Lung (tissue), 12 donors: ENCODE results near the gene NEB. TPM values are rescaled to one million over a fixed set of nuclear protein-coding genes. Genes with fewer than 3 reads are reported as not detected.

Source experiments
- ATAC-seq: fragments of 200-7000 bp; cut with Tn5 transposase; one replicate; pipeline ENCODE4 v1.9.1; 2020; ENCODE audit warnings: moderate number of reproducible peaks; ENCODE audit not compliant: insufficient read depth, low FRiP score
- DNase-seq, 3 donors: peaks; one replicate each; pipeline ENCODE4 v3.0.0-alpha.2; 2013 to 2017
- H3K27ac ChIP-seq, 2 donors: one replicate each; pipeline ENCODE4 v1.5.1; 2013; ENCODE audit warnings: mild to moderate bottlenecking in 2 of 2, moderate library complexity in 2 of 2, control low read depth in 1 of 2, inconsistent platforms in 1 of 2, low read depth in 1 of 2, low read length in 1 of 2
- H3K27me3 ChIP-seq, 3 donors: one replicate each; pipeline ENCODE4 v1.5.1; 2013; ENCODE audit warnings: low read length in 2 of 3; ENCODE audit not compliant: control insufficient read depth in 3 of 3, insufficient read depth in 3 of 3
- H3K36me3 ChIP-seq, 4 donors: one replicate each; pipeline ENCODE4 v1.5.1; 2013; ENCODE audit warnings: low read length in 4 of 4, mild to moderate bottlenecking in 1 of 4, moderate library complexity in 1 of 4; ENCODE audit not compliant: control insufficient read depth in 4 of 4, insufficient read depth in 4 of 4
- H3K4me1 ChIP-seq, 5 donors: one replicate each; pipeline ENCODE4 v1.5.1; 2013; ENCODE audit warnings: low read length in 5 of 5, mild to moderate bottlenecking in 2 of 5, moderate library complexity in 1 of 5; ENCODE audit not compliant: control insufficient read depth in 5 of 5, insufficient read depth in 5 of 5
- H3K4me3 ChIP-seq: one replicate; pipeline ENCODE4 v1.5.1; 2013; ENCODE audit warnings: mild to moderate bottlenecking, control low read depth, moderate library complexity
- H3K9ac ChIP-seq, 2 donors: one replicate each; pipeline ENCODE4 v1.5.1; 2013; ENCODE audit warnings: low read length in 2 of 2, control low read depth in 1 of 2; ENCODE audit not compliant: insufficient read depth in 1 of 2
- H3K9me3 ChIP-seq, 4 donors: one replicate each; pipeline ENCODE4 v1.5.1; 2013; ENCODE audit warnings: low read length in 3 of 4, mild to moderate bottlenecking in 1 of 4, moderate library complexity in 1 of 4; ENCODE audit not compliant: control insufficient read depth in 4 of 4, insufficient read depth in 3 of 4
- WGBS, 2 donors: extraction: QIAGEN DNeasy Blood & Tissue Kit; methylation state at CpG; one replicate each; pipeline ENCODE4 v1.1.7; 2013; 5-methylcytosine and 5-hydroxymethylcytosine counted together
- polyA plus RNA-seq, 2 donors: library from polyadenylated mRNA; stranded (reverse); fragments of 200-250 nt; gene quantifications; one replicate each; pipeline ENCODE4 v1.2.1, GENCODE V29; 2013
- total RNA-seq, 2 donors: library from RNA; depleted of rRNA in 1 of 2; stranded (reverse); fragments of >200 nt in 1 of 2; gene quantifications; one replicate each; pipeline ENCODE4 v1.2.1, GENCODE V29; 2014 to 2021
- TF ChIP-seq, protein P1 (sequence below): IDR thresholded peaks from 2 replicates; pipeline ENCODE4 v1.5.1; 2012; ENCODE audit warnings: mild to moderate bottlenecking; ENCODE audit errors: control extremely low read depth, extremely low read depth
- donor health status: control.
- donor health status: control.
- donor health status: Bipolar disorder and iron deficiency.
- donor health status: healthy.
- donor health status: DM: yes; HTN: yes; CAD: no.

Gene NEB
- total and polyA plus RNA-seq, 4 donors: 0.52 to 2.1 (median 1.0) TPM

DNA sequence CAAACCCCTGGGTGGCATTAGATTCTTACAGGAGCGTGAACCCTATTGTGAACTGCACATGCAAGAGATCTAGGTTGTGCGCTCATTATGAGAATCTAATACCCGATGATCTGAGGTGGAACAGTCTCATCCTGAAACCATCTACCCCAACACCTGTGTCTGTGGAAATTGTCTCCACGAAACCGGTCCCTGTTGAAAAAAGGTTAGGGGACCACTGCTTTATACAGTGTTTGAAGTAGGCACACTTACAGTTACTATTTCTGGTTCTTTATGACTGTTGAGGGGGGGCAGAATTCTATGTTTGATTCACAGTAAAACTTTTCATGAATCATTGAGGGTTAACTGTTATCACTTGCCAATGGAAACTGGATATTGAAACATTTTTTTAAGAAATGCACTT lies 252.5 kb downstream of the NEB start:
- peaks cover 0 to 2% (median 0%) of the 10 kb centered on the region in 5 donors for H3K4me1 ChIP-seq
- WGBS, 2 donors: 96% methylated on average over 5 of the region's 5 CpGs
- no peak overlapping the region for H3K4me3 ChIP-seq
- no peak for DNase-seq
- H3K9me3 ChIP-seq: no peaks in the 10 kb centered on the region
- no peak overlapping the region for H3K9ac ChIP-seq
- H3K27me3 ChIP-seq: no peaks in the 10 kb centered on the region
- TF ChIP-seq, protein P1, sequence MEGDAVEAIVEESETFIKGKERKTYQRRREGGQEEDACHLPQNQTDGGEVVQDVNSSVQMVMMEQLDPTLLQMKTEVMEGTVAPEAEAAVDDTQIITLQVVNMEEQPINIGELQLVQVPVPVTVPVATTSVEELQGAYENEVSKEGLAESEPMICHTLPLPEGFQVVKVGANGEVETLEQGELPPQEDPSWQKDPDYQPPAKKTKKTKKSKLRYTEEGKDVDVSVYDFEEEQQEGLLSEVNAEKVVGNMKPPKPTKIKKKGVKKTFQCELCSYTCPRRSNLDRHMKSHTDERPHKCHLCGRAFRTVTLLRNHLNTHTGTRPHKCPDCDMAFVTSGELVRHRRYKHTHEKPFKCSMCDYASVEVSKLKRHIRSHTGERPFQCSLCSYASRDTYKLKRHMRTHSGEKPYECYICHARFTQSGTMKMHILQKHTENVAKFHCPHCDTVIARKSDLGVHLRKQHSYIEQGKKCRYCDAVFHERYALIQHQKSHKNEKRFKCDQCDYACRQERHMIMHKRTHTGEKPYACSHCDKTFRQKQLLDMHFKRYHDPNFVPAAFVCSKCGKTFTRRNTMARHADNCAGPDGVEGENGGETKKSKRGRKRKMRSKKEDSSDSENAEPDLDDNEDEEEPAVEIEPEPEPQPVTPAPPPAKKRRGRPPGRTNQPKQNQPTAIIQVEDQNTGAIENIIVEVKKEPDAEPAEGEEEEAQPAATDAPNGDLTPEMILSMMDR: no peak
- H3K36me3 ChIP-seq: peaks cover 3 to 38% (median 10%) of the 10 kb centered on the region in 4 donors
- ATAC-seq: no peak
- no peak overlapping the region for H3K27ac ChIP-seq

DNA sequence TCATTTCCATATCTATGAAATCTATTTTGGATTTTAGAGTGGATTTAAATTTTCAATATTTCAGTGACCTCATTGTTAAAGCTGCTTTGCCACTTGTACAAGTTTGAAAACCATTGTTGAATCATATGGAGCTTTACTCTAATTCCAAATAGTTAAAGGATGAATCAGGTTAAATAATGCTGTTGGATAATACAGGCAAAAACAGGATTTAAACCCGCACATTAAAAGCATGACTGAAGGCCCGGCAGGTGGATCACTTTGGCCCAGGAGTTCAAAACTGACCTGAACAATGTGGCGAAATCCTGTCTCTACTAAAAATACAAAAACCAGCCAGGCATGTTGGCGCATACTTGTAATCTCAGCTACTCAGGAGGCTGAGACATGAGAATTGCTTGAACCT lies 256.3 kb downstream of the NEB start:
- Histone ChIP-seq H3K9ac (no peak overlapping the region), H3K36me3 (peaks cover 6 to 38% (median 18%) of the 10 kb centered on the region in 4 donors), H3K4me1 (peaks cover 0 to 2% (median 0%) of the 10 kb centered on the region in 5 donors), H3K27me3 (no peaks in the 10 kb centered on the region), H3K9me3 (no peaks in the 10 kb centered on the region), H3K4me3 (no peak overlapping the region), H3K27ac (no peak overlapping the region)
- TF ChIP-seq, protein P1: no peak
- no peak for DNase-seq
- ATAC-seq: no peak
- 97% methylated on average over 4 of the region's 4 CpGs for WGBS, 2 donors

DNA sequence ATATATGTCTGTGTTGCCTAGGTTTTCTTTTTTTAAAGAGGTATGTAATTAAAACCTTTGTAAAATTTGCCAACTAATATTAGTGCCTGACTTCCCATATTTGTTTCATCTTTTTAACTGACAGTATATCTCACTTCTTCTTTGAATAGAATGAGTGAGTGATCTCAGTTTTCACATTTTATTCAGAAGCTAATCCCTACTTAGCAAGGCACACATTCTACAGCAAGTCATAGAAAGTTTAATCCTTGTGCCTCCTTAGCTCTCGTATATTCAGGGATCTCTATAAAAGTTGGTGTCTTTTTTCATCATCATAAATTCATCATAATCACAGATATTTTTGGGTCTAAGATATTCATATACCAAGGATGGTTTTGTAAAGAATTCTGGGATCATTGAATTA lies 258.0 kb downstream of the NEB start:
- Histone ChIP-seq H3K9ac (no peak overlapping the region), H3K27me3 (no peaks in the 10 kb centered on the region), H3K27ac (no peak overlapping the region), H3K36me3 (peaks cover 6 to 32% (median 21%) of the 10 kb centered on the region in 4 donors), H3K4me1 (peaks cover 0 to 2% (median 0%) of the 10 kb centered on the region in 5 donors), H3K4me3 (no peak overlapping the region), H3K9me3 (no peaks in the 10 kb centered on the region)
- no peak for DNase-seq
- TF ChIP-seq, protein P1: no peak
- ATAC-seq: no peak
- WGBS, 2 donors: 88 to 92% methylated on average over 1 of the region's 1 CpG

DNA sequence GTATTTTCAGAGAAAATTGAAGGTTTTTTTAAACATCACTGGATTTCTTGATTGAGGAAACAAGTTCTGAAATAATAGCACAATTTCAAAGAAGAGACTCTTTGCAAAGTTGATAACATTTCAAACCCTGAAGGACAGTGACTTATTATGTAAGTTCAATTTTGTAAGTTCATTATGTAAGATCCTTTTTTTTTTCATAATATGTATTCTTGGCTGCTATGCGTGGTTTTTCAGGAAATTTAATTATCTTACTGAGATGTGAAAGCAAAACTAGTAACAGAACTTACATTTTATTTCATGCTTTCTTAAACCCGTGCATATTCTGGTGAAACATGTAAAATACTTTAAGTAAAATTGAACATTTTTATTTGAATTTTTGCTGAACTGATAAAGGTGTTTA lies 259.2 kb downstream of the NEB start:
- TF ChIP-seq, protein P1: no peak
- peaks cover 6 to 33% (median 26%) of the 10 kb centered on the region in 4 donors for H3K36me3 ChIP-seq
- no peak overlapping the region for H3K27ac ChIP-seq
- DNase-seq: no peak
- H3K9me3 ChIP-seq: no peaks in the 10 kb centered on the region
- H3K4me3 ChIP-seq: no peak overlapping the region
- WGBS, 2 donors: 36 to 62% methylated on average over 2 of the region's 2 CpGs
- no peaks in the 10 kb centered on the region for H3K27me3 ChIP-seq
- no peak for ATAC-seq
- H3K4me1 ChIP-seq: peaks cover 0 to 2% (median 0%) of the 10 kb centered on the region in 5 donors
- no peak overlapping the region for H3K9ac ChIP-seq
